Ovary (tissue), 3 donors: Measurements from ENCODE around the gene NUDT9.

Source experiments
- CTCF ChIP-seq, 3 donors: fragments of 450-650 bp in 2 of 3; fragments of 200-600 bp in 1 of 3; IDR thresholded peaks; one replicate each; pipeline versions ENCODE4 v1.5.1 to v1.8.0; 2016 to 2022; ENCODE audit warnings: antibody characterized with exemption in 3 of 3, mild to moderate bottlenecking in 1 of 3
- POLR2A ChIP-seq: fragments of 450-650 bp; IDR thresholded peaks from one replicate; pipeline ENCODE4 v1.6.1; 2017; ENCODE audit warnings: antibody characterized with exemption, mild to moderate bottlenecking, moderate library complexity
- donor health status: DM: no; HTN: no; CAD: no.

DNA sequence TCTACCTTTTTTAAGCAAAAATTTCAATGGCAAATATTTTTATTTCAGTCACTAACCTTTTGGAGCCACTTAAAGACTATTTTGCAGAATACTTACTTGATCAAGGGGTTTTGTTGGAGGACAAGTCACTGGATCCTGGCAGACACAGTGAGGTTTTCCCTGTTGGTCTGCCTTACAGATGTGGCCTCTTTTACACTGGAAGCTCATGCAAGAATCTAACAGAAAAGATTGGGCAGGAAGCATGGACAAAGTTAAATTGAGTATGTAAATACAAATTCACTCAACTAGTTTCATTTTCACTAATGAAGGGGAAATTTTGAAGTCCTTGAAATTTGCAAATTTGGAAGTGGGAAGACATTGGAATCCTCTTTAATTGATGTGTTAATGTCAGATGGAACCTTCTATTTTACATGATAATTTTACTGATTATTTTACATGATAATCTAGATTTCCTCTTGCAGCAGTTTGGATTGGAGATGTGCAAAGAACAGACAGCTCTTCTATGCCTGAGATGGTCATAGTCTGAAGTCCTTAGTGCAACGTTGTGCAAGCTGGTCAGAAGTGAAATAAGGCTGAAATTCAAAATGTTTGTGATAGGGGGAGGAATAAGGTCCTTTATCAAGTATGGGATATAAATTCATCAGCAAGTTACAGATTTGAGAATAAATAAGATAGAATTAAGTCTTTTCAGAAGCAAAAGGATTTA is 68.4 kb downstream of the NUDT9 start:
- TF ChIP-seq CTCF (IDR thresholded peaks at IDR 0.05): no peak
- TF ChIP-seq POLR2A: no peak
